Neuron (in vitro differentiated cells): ENCODE results near the gene YWHAE.
A peak's percentile ranks its signal among the peaks of the same experiment; 100 is the strongest.

Experiments
- H2AFZ ChIP-seq: one replicate; pipeline ENCODE4 v1.6.1; 2013; ENCODE audit warnings: low read depth, mild to moderate bottlenecking, inconsistent platforms, low read length, moderate library complexity
- H3K27me3 ChIP-seq: one replicate; pipeline ENCODE4 v1.6.1; 2013; ENCODE audit warnings: low read length; ENCODE audit not compliant: insufficient read depth
- H3K36me3 ChIP-seq: one replicate; pipeline ENCODE4 v1.6.1; 2013; ENCODE audit warnings: low read length; ENCODE audit not compliant: insufficient read depth
- H3K4me1 ChIP-seq: one replicate; pipeline ENCODE4 v1.6.1; 2013; ENCODE audit warnings: low read length; ENCODE audit not compliant: insufficient read depth
- H3K4me3 ChIP-seq: 2 replicates; pipeline ENCODE4 v1.5.1; 2013; ENCODE audit warnings: mild to moderate bottlenecking, low read length, moderate library complexity
- H3K9me3 ChIP-seq: one replicate; pipeline ENCODE4 v1.6.1; 2013; ENCODE audit warnings: low read length

The YWHAE gene

DNA sequence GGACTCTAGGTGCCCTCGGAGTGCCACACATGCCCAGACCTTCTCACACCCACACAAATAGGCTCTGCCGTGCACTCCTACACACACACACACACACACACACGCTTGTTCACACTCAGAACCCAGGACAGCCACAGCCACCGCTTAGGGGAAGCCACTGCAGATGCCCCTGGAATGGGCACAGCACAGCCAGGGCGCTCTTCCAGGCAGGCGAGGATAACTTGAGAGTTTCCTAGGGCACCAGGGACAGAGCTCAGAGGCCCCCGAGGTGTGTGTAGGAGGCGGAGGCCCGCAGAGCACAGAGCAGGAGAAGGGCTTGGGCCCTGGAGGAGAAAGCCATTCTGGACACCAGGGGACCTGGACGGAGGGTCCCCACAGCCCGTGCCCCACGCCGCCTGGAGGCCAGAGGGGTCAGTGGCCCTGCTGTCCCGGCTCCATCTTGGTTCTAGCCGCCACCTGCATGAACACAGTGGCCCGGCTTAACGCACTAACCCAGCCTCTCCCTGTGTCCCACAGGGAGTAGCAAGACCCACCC, 99.6 kb downstream of the YWHAE start:
- no peak overlapping the region for H3K4me3 ChIP-seq
- no peaks in the 10 kb centered on the region for H3K9me3 ChIP-seq
- H3K27me3 ChIP-seq, result no peaks in the 10 kb centered on the region
- peaks cover 30% of the 10 kb centered on the region for H3K4me1 ChIP-seq
- no peak overlapping the region for H2AFZ ChIP-seq
- no peaks in the 10 kb centered on the region for H3K36me3 ChIP-seq

DNA sequence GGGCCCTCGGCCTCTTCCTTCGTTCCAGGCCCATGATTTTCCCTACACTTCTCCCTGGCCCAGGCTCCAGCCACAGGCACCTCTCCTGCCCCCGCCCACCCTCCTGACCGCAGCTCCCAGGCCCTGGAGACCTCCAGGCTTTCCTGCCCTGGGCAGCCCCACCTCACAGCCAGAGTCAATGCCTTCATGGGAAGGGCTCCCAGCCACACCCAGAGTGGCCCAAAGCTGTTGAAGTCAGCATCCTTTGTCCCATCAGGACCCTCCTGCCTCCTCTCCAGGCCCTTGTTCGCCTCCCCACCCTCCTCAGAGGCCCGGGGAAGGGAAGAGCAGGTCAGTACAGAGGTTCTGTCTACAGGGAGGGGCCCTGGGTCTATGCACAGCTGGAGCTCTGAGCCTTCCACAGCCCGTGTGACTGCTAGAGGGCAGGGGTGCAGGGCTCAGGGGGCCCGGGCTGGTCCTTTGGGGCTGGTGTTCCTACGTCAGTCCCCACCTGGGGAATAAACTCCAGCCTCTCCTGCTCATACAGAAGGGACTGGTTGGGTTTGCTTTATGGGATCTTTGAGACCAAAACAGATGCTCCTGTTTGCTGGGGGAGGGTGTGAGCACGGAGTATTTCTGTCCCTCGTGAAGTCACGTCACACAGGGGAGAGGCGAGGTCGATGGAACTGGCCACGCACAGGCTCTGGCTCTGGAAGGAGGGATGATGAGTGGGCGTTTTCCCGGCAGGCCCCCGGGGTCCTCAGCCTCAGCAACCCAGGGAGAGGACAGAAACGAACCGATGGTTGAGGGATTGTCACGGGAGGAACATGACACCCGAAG, 100.3 kb downstream of the YWHAE start:
- Histone ChIP-seq H3K4me3 (no peak overlapping the region), H2AFZ (no peak overlapping the region), H3K4me1 (peaks cover 26% of the 10 kb centered on the region), H3K9me3 (no peaks in the 10 kb centered on the region), H3K27me3 (no peaks in the 10 kb centered on the region), H3K36me3 (no peaks in the 10 kb centered on the region)

DNA sequence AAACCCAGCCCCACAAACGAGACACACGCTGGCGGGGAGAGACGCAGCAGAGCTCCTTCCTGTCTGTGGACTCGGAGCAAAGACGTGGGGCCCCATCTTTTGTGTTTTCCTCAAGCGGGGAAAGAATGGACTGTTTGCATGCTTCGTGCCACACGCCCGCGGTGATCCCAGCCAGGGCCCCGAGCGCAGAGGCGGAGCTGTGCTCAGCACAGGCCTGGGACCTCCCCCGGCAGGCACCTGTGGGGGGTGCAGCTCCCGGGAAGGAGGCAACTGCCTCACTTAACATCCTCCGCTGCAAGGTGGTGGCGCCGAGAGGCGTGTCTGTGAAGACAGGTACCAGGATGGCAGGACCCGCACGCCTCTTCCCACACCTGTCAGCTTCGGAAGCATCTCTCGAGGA, 101.4 kb downstream of the YWHAE start:
- Histone ChIP-seq H3K36me3 (no peaks in the 10 kb centered on the region), H2AFZ (peak overlapping the region; percentile 4), H3K9me3 (no peaks in the 10 kb centered on the region), H3K27me3 (no peaks in the 10 kb centered on the region), H3K4me3 (peak overlapping the region; percentile 4), H3K4me1 (peaks cover 25% of the 10 kb centered on the region)
